Measurements from ENCODE around the gene CLDND2.

- TF ChIP-seq CTCF (IDR thresholded peaks at IDR 0.05; ENCODE audit: control extremely low read depth in 1 of 3, insufficient read depth in 1 of 3, low read depth in 1 of 3, low read length in 3 of 3) (no peak), KDM5A (IDR thresholded peaks at IDR 0.05; ENCODE audit: low read length) (no peak), SAP30 (IDR thresholded peaks at IDR 0.05; ENCODE audit: insufficient read depth, insufficient replicate concordance, low read length) (no peak), BACH1 (IDR thresholded peaks at IDR 0.05; ENCODE audit: low read length) (no peak), EGR1 (IDR thresholded peaks at IDR 0.05; ENCODE audit: borderline replicate concordance, low read depth, low read length) (no peak), ATF2 (IDR thresholded peaks at IDR 0.05; ENCODE audit: low read length) (no peak), POLR2A (IDR thresholded peaks at IDR 0.05; ENCODE audit: control extremely low read depth in 1 of 2, low read depth in 2 of 2, low read length in 2 of 2) (no peak)
Observed at GRCh38 chr19:51387924-51388389, 19.2 kb upstream of the CLDND2 start, which contains the start of gene LIM2.

Data from H1 (cell line).